Loucy (cell line): Measurements from ENCODE around the gene CXCL14.

Experiments used
- H2AFZ ChIP-seq: fragments of 200-600 bp; sonication (generic); 2 replicates; pipeline ENCODE4 v1.6.0; 2016; ENCODE audit warnings: antibody characterized with exemption, mild to moderate bottlenecking, low read length, moderate library complexity
- H3F3A ChIP-seq: fragments of 200-600 bp; 2 replicates; pipeline ENCODE4 v1.6.0; 2016; ENCODE audit warnings: antibody characterized with exemption, low read depth, mild to moderate bottlenecking
- H3K27me3 ChIP-seq: fragments of 200-600 bp; sonication (generic); 2 replicates; pipeline ENCODE4 v1.6.1; 2014; ENCODE audit warnings: low read length, mild to moderate bottlenecking; ENCODE audit not compliant: insufficient read depth, poor library complexity, severe bottlenecking
- H3K36me3 ChIP-seq: fragments of 200-600 bp; sonication (generic); 2 replicates; pipeline ENCODE4 v1.6.1; 2016; ENCODE audit warnings: low read length; ENCODE audit not compliant: insufficient read depth
- H3K4me1 ChIP-seq: fragments of 200-600 bp; sonication (generic); 2 replicates; pipeline ENCODE4 v1.5.1; 2014; ENCODE audit warnings: low read length, mild to moderate bottlenecking; ENCODE audit not compliant: insufficient read depth, poor library complexity, severe bottlenecking
- H3K4me2 ChIP-seq: fragments of 200-600 bp; sonication (generic); 2 replicates; pipeline ENCODE4 v1.6.0; 2014; ENCODE audit warnings: antibody characterized with exemption, low read length, low read depth, mild to moderate bottlenecking; ENCODE audit not compliant: poor library complexity, severe bottlenecking
- H3K4me3 ChIP-seq: fragments of 200-600 bp; sonication (generic); 2 replicates; pipeline ENCODE4 v1.5.1; 2014; ENCODE audit warnings: low read length, mild to moderate bottlenecking, mixed read lengths; ENCODE audit not compliant: poor library complexity, severe bottlenecking
- H3K79me2 ChIP-seq: fragments of 200-600 bp; sonication (generic); 2 replicates; pipeline ENCODE4 v1.6.1; 2014; ENCODE audit warnings: low read length; ENCODE audit not compliant: insufficient read depth
- H3K9ac ChIP-seq: fragments of 200-600 bp; sonication (generic); 2 replicates; pipeline ENCODE4 v1.6.0; 2014; ENCODE audit warnings: mild to moderate bottlenecking, low read depth, low read length, moderate library complexity; ENCODE audit not compliant: poor library complexity, severe bottlenecking
- H3K9me2 ChIP-seq: fragments of 200-600 bp; sonication (generic); replicated peaks from 2 replicates; pipeline ENCODE4 v1.6.1; 2016; ENCODE audit warnings: low read depth, low read length, mixed read lengths
- H3K9me3 ChIP-seq: fragments of 200-600 bp; sonication (generic); 2 replicates; pipeline ENCODE4 v1.6.1; 2014; ENCODE audit warnings: mild to moderate bottlenecking, antibody characterized with exemption, low read length, low read depth; ENCODE audit not compliant: insufficient read depth
- H4K20me1 ChIP-seq: fragments of 200-600 bp; sonication (generic); 2 replicates; pipeline ENCODE4 v1.6.0; 2014; ENCODE audit warnings: antibody characterized with exemption, low read length, mild to moderate bottlenecking; ENCODE audit not compliant: insufficient read depth, poor library complexity, severe bottlenecking
- EZH2phosphoT487 ChIP-seq: fragments of 200-600 bp; IDR thresholded peaks from 2 replicates; pipeline ENCODE4 v1.6.1; 2018; ENCODE audit warnings: antibody characterized with exemption, mild to moderate bottlenecking, moderate library complexity, borderline replicate concordance
- TF ChIP-seq, protein P1 (sequence below): fragments of 200-600 bp; sonication (generic); conservative IDR thresholded peaks from 2 replicates; pipeline ENCODE4 v1.5.1; 2014; ENCODE audit warnings: mild to moderate bottlenecking, antibody characterized with exemption, low read length

Gene CXCL14

DNA sequence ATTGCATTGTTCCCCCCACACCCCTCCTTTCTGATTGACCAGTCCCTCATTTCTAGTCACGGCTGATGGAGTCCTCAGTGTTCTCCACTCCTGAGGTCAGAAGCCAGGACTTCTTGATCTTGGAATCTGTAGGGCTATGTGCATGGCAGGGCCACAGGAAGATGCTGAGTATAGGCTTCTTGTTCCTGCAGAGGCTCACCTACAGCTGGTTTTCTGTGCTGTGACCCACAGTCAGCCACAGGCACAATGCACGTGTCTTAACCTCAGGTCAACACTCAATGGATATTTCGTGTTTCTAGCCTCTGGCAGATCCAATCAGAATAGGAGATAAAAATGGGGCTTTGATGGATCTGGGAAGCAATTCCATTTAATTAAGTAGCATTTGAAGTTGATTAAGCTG lies 14.3 kb upstream of the CXCL14 start:
- TF ChIP-seq, protein P1, sequence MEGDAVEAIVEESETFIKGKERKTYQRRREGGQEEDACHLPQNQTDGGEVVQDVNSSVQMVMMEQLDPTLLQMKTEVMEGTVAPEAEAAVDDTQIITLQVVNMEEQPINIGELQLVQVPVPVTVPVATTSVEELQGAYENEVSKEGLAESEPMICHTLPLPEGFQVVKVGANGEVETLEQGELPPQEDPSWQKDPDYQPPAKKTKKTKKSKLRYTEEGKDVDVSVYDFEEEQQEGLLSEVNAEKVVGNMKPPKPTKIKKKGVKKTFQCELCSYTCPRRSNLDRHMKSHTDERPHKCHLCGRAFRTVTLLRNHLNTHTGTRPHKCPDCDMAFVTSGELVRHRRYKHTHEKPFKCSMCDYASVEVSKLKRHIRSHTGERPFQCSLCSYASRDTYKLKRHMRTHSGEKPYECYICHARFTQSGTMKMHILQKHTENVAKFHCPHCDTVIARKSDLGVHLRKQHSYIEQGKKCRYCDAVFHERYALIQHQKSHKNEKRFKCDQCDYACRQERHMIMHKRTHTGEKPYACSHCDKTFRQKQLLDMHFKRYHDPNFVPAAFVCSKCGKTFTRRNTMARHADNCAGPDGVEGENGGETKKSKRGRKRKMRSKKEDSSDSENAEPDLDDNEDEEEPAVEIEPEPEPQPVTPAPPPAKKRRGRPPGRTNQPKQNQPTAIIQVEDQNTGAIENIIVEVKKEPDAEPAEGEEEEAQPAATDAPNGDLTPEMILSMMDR = no peak
- no peak for TF ChIP-seq EZH2phosphoT487
- no peak overlapping the region for H2AFZ ChIP-seq
- H3F3A ChIP-seq = no peaks in the 10 kb centered on the region
- no peaks in the 10 kb centered on the region for H4K20me1 ChIP-seq
- H3K79me2 ChIP-seq = no peaks in the 10 kb centered on the region
- H3K4me2 ChIP-seq = no peak overlapping the region
- no peaks in the 10 kb centered on the region for H3K4me1 ChIP-seq
- no peaks in the 10 kb centered on the region for H3K36me3 ChIP-seq
- H3K4me3 ChIP-seq = no peak overlapping the region
- no peaks in the 10 kb centered on the region for H3K27me3 ChIP-seq
- no peaks in the 10 kb centered on the region for H3K9me2 ChIP-seq
- H3K9me3 ChIP-seq = no peaks in the 10 kb centered on the region
- H3K9ac ChIP-seq = no peak overlapping the region

- TF ChIP-seq, protein P1 = no peak
- no peak for TF ChIP-seq EZH2phosphoT487
- H3K79me2 ChIP-seq = no peaks in the 10 kb centered on the region
- H3K4me2 ChIP-seq = no peak overlapping the region
- no peaks in the 10 kb centered on the region for H3K27me3 ChIP-seq
- no peak overlapping the region for H3K4me3 ChIP-seq
- no peak overlapping the region for H3K9ac ChIP-seq
- H3K9me3 ChIP-seq = no peaks in the 10 kb centered on the region
- H2AFZ ChIP-seq = no peak overlapping the region
- no peaks in the 10 kb centered on the region for H3K4me1 ChIP-seq
- no peaks in the 10 kb centered on the region for H3K9me2 ChIP-seq
- H3F3A ChIP-seq = no peaks in the 10 kb centered on the region
- H4K20me1 ChIP-seq = no peaks in the 10 kb centered on the region
- H3K36me3 ChIP-seq = no peaks in the 10 kb centered on the region
Observed at GRCh38 chr5:135592312-135593045, 13.7 kb upstream of the CXCL14 start.

GRCh38 chr5:135591277-135591676 lies 12.5 kb upstream of the CXCL14 start:
- Histone ChIP-seq H3K9me2 (no peaks in the 10 kb centered on the region), H3K9me3 (no peaks in the 10 kb centered on the region), H3K4me3 (no peak overlapping the region), H3K27me3 (no peaks in the 10 kb centered on the region), H3K9ac (no peak overlapping the region), H3K36me3 (no peaks in the 10 kb centered on the region), H2AFZ (no peak overlapping the region), H3K79me2 (no peaks in the 10 kb centered on the region), H4K20me1 (no peaks in the 10 kb centered on the region), H3F3A (no peaks in the 10 kb centered on the region), H3K4me2 (no peak overlapping the region), H3K4me1 (no peaks in the 10 kb centered on the region)
- no peak for TF ChIP-seq EZH2phosphoT487
- TF ChIP-seq, protein P1 = no peak
